ENCODE measurements around the gene C1orf167.

GRCh38 chr1:11797525-11798216, 35.7 kb downstream of the C1orf167 start:
- TF ChIP-seq CTCF (IDR thresholded peaks at IDR 0.05) = no peak
- no peak for TF ChIP-seq CHD2 (IDR thresholded peaks at IDR 0.05; ENCODE audit: low read length, partially characterized antibody)
- no peak for TF ChIP-seq SIN3A (IDR thresholded peaks at IDR 0.05; ENCODE audit: borderline replicate concordance, low read depth, low read length)
- TF ChIP-seq TEAD4 (IDR thresholded peaks at IDR 0.05; ENCODE audit: borderline replicate concordance, insufficient read depth) = no peak
- TF ChIP-seq GABPA (IDR thresholded peaks at IDR 0.05; ENCODE audit: low read depth) = no peak
- TF ChIP-seq MXI1 (IDR thresholded peaks at IDR 0.05; ENCODE audit: low read depth, low read length) = no peak
- no peak for TF ChIP-seq NFIC (IDR thresholded peaks at IDR 0.05; ENCODE audit: borderline replicate concordance)
- no peak for TF ChIP-seq REST (IDR thresholded peaks at IDR 0.05; ENCODE audit: low read depth, low read length)
- no peak for TF ChIP-seq NRF1 (IDR thresholded peaks at IDR 0.05; ENCODE audit: low read depth, low read length)

Measured in SK-N-SH (cell line).